PC-9 (cell line): ENCODE data around the gene C7orf25.

Experiments used
- EZH2 ChIP-seq: fragments of 200-600 bp; sonication (generic); IDR thresholded peaks from 2 replicates; pipeline ENCODE4 v1.8.0; 2017; ENCODE audit warnings: antibody characterized with exemption, low read depth
- TF ChIP-seq, protein P1 (sequence below): fragments of 200-600 bp; sonication (generic); conservative IDR thresholded peaks from 2 replicates; pipeline ENCODE4 v1.6.1; 2017; ENCODE audit warnings: mixed run types, antibody characterized with exemption, mild to moderate bottlenecking, moderate library complexity

DNA sequence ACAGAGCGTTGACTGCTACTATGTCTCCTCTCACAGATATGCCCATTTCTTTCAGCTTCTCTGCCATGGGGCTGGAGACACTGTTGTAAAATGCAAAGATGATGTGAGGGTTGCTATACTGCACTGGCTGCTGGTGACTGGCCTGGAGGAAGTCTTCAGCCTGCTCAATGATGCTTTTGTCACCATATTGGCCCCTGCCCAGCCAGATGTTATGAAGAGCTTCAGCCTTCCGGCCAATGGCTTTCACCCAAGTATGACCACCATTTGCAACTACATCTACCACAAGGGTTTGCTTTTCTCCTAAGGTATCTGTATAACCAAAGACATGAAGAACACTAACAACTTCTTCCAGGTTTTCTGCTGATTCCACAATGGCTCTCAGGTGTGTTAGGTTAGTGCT, 1.6 kb downstream of the C7orf25 start:
- TF ChIP-seq, protein P1, sequence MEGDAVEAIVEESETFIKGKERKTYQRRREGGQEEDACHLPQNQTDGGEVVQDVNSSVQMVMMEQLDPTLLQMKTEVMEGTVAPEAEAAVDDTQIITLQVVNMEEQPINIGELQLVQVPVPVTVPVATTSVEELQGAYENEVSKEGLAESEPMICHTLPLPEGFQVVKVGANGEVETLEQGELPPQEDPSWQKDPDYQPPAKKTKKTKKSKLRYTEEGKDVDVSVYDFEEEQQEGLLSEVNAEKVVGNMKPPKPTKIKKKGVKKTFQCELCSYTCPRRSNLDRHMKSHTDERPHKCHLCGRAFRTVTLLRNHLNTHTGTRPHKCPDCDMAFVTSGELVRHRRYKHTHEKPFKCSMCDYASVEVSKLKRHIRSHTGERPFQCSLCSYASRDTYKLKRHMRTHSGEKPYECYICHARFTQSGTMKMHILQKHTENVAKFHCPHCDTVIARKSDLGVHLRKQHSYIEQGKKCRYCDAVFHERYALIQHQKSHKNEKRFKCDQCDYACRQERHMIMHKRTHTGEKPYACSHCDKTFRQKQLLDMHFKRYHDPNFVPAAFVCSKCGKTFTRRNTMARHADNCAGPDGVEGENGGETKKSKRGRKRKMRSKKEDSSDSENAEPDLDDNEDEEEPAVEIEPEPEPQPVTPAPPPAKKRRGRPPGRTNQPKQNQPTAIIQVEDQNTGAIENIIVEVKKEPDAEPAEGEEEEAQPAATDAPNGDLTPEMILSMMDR, result no peak
- no peak for TF ChIP-seq EZH2
